HepG2 (cell line): Measurements from ENCODE around the gene TEAD1. TPM values are rescaled to one million over a fixed set of nuclear protein-coding genes. Genes with fewer than 3 reads are reported as not detected.

ENCODE experiments used
- ATAC-seq: fragments of 200-7000 bp; cut with Tn5 transposase; 3 replicates; pipeline ENCODE4 v1.9.1; 2020; ENCODE audit warnings: mild to moderate bottlenecking, moderate library complexity
- BruUV-seq: library from RNA; stranded (reverse); fragments of 400-500 nt; replicated peaks from 2 replicates; lab custom pipeline; 2021; lab: Mats Ljungman, UMichigan
- CTCF ChIA-PET: fragments of 300-600 bp; formaldehyde crosslinking; extraction: SDS; loops from one replicate; lab custom pipeline; 2021; ENCODE audit warnings: low total read pairs, inconsistent platforms, low intra/inter-chr PET ratio; lab: Yijun Ruan, JAX
- POLR2A ChIA-PET: fragments of 350-600 bp; sonication (Branson Sonifier 250); formaldehyde crosslinking; loops from one replicate; lab custom pipeline; 2020; ENCODE audit warnings: antibody characterized with exemption, inconsistent platforms; lab: Yijun Ruan, JAX
- DNase-seq: peaks from one replicate; pipeline ENCODE4 v3.0.0-alpha.2; 2015; ENCODE audit warnings: low spot score
- FAIRE-seq: peaks from 3 replicates; lab custom pipeline; 2011; peaks lifted over from hg19 to GRCh38; lab: Jason Lieb, UNC
- H2AFZ ChIP-seq: one replicate; pipeline ENCODE4 v1.6.1; 2011; ENCODE audit warnings: low read length, inconsistent platforms
- H3K27ac ChIP-seq: fragments of 300-600 bp; 3 replicates; pipeline ENCODE4 v1.8.0; 2011; ENCODE audit warnings: mixed run types, mild to moderate bottlenecking, mixed read lengths, low read length, inconsistent platforms; ENCODE audit not compliant: insufficient read depth; ENCODE audit errors: extremely low read length
- H3K27me3 ChIP-seq, 2 experiments: fragments of 200-600 bp in 1 of 2; 2 replicates in 1 of 2; 3 replicates in 1 of 2; pipeline versions ENCODE4 v1.6.0 to v1.8.0; 2011; ENCODE audit warnings: low read length in 2 of 2, mild to moderate bottlenecking in 2 of 2, moderate library complexity in 2 of 2, inconsistent platforms in 1 of 2; ENCODE audit not compliant: insufficient read depth in 2 of 2, control insufficient read depth in 1 of 2
- H3K36me3 ChIP-seq, 2 experiments: fragments of 200-600 bp in 1 of 2; replicated peaks in 1 of 2; 2 replicates in 1 of 2; 3 replicates in 1 of 2; pipeline versions ENCODE4 v1.5.1 to v1.8.0; 2011; ENCODE audit warnings: low read length in 2 of 2, inconsistent platforms in 1 of 2; ENCODE audit not compliant: insufficient read depth in 2 of 2, control insufficient read depth in 1 of 2
- H3K4me1 ChIP-seq: 2 replicates; pipeline ENCODE4 v1.5.1; 2012; ENCODE audit warnings: low read length, inconsistent platforms; ENCODE audit not compliant: insufficient read depth
- H3K4me2 ChIP-seq: 2 replicates; pipeline ENCODE4 v1.6.0; 2011; ENCODE audit warnings: low read depth, low read length, inconsistent platforms
- H3K4me3 ChIP-seq, 3 experiments: fragments of 200-600 bp in 1 of 3; sonication (generic), shearing (Covaris generic) in 1 of 3; replicated peaks in 1 of 3; 2 replicates each; pipeline ENCODE4 v1.5.1; 2011 to 2016; ENCODE audit warnings: low read length in 3 of 3, inconsistent platforms in 2 of 3, low read depth in 2 of 3, mild to moderate bottlenecking in 2 of 3, control low read depth in 1 of 3, mixed read lengths in 1 of 3; ENCODE audit not compliant: insufficient read depth in 1 of 3
- H3K79me2 ChIP-seq: one replicate; pipeline ENCODE4 v1.6.1; 2011; ENCODE audit warnings: low read length, inconsistent platforms; ENCODE audit not compliant: insufficient read depth
- H3K9ac ChIP-seq: 2 replicates; pipeline ENCODE4 v1.6.0; 2011; ENCODE audit warnings: mild to moderate bottlenecking, low read depth, low read length, inconsistent platforms; ENCODE audit not compliant: insufficient read depth
- H3K9me3 ChIP-seq: 2 replicates; pipeline ENCODE4 v1.5.1; 2012; ENCODE audit warnings: mild to moderate bottlenecking, low read length
- H4K20me1 ChIP-seq: 2 replicates; pipeline ENCODE4 v1.6.0; 2011; ENCODE audit warnings: inconsistent platforms, mild to moderate bottlenecking, low read length, moderate library complexity; ENCODE audit not compliant: insufficient read depth
- ATF1 ChIP-seq: IDR thresholded peaks from 2 replicates; pipeline ENCODE4 v1.6.1; 2016; ENCODE audit warnings: mild to moderate bottlenecking, control low read depth
- GFI1 ChIP-seq: sonication (generic); formaldehyde crosslinking; IDR thresholded peaks from 2 replicates; pipeline ENCODE4 v1.5.0; 2020; ENCODE audit warnings: missing genetic modification reagents, mild to moderate bottlenecking, borderline replicate concordance
- KLF15 ChIP-seq: sonication (generic); formaldehyde crosslinking; IDR thresholded peaks from 2 replicates; pipeline ENCODE4 v1.8.1; 2023; ENCODE audit warnings: borderline replicate concordance, mild to moderate bottlenecking, inconsistent platforms, missing genetic modification reagents, mixed read lengths
- NFKBIZ ChIP-seq: IDR thresholded peaks from 2 replicates; pipeline ENCODE4 v1.6.1; 2018; ENCODE audit warnings: missing genetic modification reagents, missing compliant biosample characterization
- PBX2 ChIP-seq: IDR thresholded peaks from 2 replicates; pipeline ENCODE4 v1.6.1; 2016; ENCODE audit warnings: control low read depth
- PRPF4 ChIP-seq: fragments of 200-400 bp; formaldehyde crosslinking; IDR thresholded peaks from 2 replicates; pipeline ENCODE4 v1.6.1; 2016; ENCODE audit warnings: low read length, low read depth; ENCODE audit not compliant: poor library complexity, severe bottlenecking
- RARG ChIP-seq: sonication (generic); formaldehyde crosslinking; IDR thresholded peaks from 2 replicates; pipeline ENCODE4 v1.4.0; 2020; ENCODE audit warnings: low read depth, mild to moderate bottlenecking, missing genetic modification reagents
- ZBTB49 ChIP-seq: sonication (generic); formaldehyde crosslinking; IDR thresholded peaks from 2 replicates; pipeline ENCODE4 v1.4.0; 2020; ENCODE audit warnings: missing genetic modification reagents, borderline replicate concordance
- ZNF17 ChIP-seq: sonication (generic); formaldehyde crosslinking; IDR thresholded peaks from 2 replicates; pipeline ENCODE4 v1.5.0; 2020; ENCODE audit warnings: mild to moderate bottlenecking, missing genetic modification reagents
- WGBS: methylation state at CpG from one replicate; pipeline ENCODE4 v1.1.6; 2017; ENCODE audit warnings: low lambda C conversion rate; 5-methylcytosine and 5-hydroxymethylcytosine counted together
- in situ Hi-C: cut with HindIII; loops from 2 replicates; pipeline ENCODE4 v1.10.0; 2017; ENCODE audit warnings: low pct_unique_long_range_greater_than_20kb; ENCODE audit not compliant: extremely low pct_ligation_motif_present
- intact Hi-C: fragments of 100-400 bp; cut with micrococcal nuclease; formaldehyde crosslinking; loops from one replicate; pipeline ENCODE4 v1.10.0; 2022; ENCODE audit not compliant: unreplicated experiment
- polyA plus RNA-seq, 8 experiments: library from polyadenylated mRNA; depleted of rRNA in 3 of 8; stranded (reverse) in 7 of 8; unstranded in 1 of 8; fragments of >200 nt; fragmentation: Illumina TruSeq in 4 of 8; extraction: Trizol in 4 of 8; gene quantifications; 2 replicates each; pipeline versions ENCODE4 v1.2.1 to v1.2.3, GENCODE V29; 2011 to 2016; ENCODE audit warnings: low read depth in 4 of 8, missing spikeins in 1 of 8, mixed read lengths in 1 of 8; ENCODE audit not compliant: insufficient read depth in 1 of 8
- total RNA-seq, 5 experiments: library from RNA; depleted of rRNA; stranded (reverse); fragments of >200 nt; fragmentation: Illumina TruSeq; extraction: Trizol; gene quantifications; 2 replicates each; pipeline ENCODE4 v1.2.3, GENCODE V29; 2016; ENCODE audit warnings: low read depth in 1 of 5
- TF ChIP-seq, protein P1 (sequence below): sonication (generic); formaldehyde crosslinking; IDR thresholded peaks from 2 replicates; pipeline ENCODE4 v1.8.0; 2022; ENCODE audit warnings: mild to moderate bottlenecking, missing genetic modification reagents, borderline replicate concordance
- TF ChIP-seq, protein P2 (sequence below): sonication (generic); formaldehyde crosslinking; IDR thresholded peaks from 2 replicates; pipeline ENCODE4 v1.4.0; 2020; ENCODE audit warnings: missing genetic modification reagents; ENCODE audit errors: not compliant biosample characterization

The TEAD1 gene
- total and polyA plus RNA-seq, 2 of the 13 experiments (the other 11 are each of a cell fraction or from before 2014, with no cell fraction given) = 20.1 to 30.5 TPM

- CTCF ChIA-PET = no interaction called here
- Histone ChIP-seq H3K27ac (no peak overlapping the region), H3K4me3 (no peak overlapping the region), H3K9ac (no peak overlapping the region), H3K4me2 (no peak overlapping the region), H3K9me3 (no peaks in the 10 kb centered on the region), H3K36me3 (peaks cover 2 to 13% of the 10 kb centered on the region in 2 experiments; a peak in 3 of 5 replicates), H4K20me1 (no peaks in the 10 kb centered on the region), H3K4me1 (no peaks in the 10 kb centered on the region), H3K79me2 (no peaks in the 10 kb centered on the region), H3K27me3 (no peaks in the 10 kb centered on the region), H2AFZ (no peak overlapping the region)
- FAIRE-seq (no peak), ATAC-seq (no peak), DNase-seq (no peak)
- in situ Hi-C loops = no loop called here
- intact Hi-C loops = no loop called here
- BruUV-seq = no TSS peak
- POLR2A ChIA-PET = no interaction called here
- WGBS = 90% methylated on average over 2 of the region's 2 CpGs
- TF ChIP-seq, protein P1, sequence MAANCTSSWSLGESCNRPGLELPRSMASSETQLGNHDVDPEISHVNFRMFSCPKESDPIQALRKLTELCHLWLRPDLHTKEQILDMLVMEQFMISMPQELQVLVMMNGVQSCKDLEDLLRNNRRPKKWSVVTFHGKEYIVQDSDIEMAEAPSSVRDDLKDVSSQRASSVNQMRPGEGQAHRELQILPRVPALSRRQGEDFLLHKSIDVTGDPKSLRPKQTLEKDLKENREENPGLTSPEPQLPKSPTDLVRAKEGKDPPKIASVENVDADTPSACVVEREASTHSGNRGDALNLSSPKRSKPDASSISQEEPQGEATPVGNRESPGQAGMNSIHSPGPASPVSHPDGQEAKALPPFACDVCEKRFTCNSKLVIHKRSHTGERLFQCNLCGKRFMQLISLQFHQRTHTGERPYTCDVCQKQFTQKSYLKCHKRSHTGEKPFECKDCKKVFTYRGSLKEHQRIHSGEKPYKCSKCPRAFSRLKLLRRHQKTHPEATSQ (CRISPR knock-in tag) = no peak
- TF ChIP-seq PBX2 (CRISPR knock-in tag) (no peak), NFKBIZ (CRISPR knock-in tag) (no peak), GFI1 (CRISPR knock-in tag) (no peak), ZBTB49 (CRISPR knock-in tag) (no peak), KLF15 (no peak), RARG (CRISPR knock-in tag) (no peak), ZNF17 (CRISPR knock-in tag) (no peak), ATF1 (CRISPR knock-in tag) (no peak), PRPF4 (no peak)
- TF ChIP-seq, protein P2, sequence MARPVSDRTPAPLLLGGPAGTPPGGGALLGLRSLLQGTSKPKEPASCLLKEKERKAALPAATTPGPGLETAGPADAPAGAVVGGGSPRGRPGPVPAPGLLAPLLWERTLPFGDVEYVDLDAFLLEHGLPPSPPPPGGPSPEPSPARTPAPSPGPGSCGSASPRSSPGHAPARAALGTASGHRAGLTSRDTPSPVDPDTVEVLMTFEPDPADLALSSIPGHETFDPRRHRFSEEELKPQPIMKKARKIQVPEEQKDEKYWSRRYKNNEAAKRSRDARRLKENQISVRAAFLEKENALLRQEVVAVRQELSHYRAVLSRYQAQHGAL (CRISPR knock-in tag) = no peak
These were observed 235.7 kb downstream of the TEAD1 start for GRCh38 chr11:12909879-12910278.
